Measurements from ENCODE around the gene ANKRD2.
"Not testable (repeated sequence)": the region's sequence is repeated elsewhere in the genome, so short reads cannot be mapped to it uniquely, and the experiment has no call there.

ANKRD2 gene

DNA sequence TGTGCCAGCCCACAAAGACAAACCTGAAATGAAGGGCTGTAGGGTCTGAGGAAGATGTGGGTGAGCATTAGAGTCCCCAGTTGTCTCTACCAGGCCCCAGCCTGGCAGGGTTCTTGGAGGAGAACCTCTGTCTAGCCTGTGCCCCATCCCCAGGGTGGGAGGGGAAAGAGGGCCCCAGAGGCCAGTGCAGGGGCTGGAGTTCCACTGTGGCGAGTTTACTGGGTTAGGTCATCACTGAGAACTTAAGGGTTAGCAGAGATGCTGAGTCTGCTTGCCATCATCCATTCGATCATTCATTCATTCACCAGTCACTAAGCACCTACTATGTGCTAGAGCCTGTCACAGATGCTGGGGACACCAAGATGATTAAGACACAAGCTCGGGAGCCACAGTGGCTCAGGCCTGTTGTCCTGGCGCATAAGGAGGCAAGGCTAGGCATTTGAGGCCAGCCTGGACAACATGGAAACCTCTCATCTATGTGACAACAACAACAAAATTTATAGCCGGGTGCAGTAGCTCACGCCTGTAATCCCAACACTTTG is 2.6 kb downstream of the ANKRD2 start:
- no peak overlapping the region for H3K4me2 ChIP-seq
- no peaks in the 10 kb centered on the region for H3K36me3 ChIP-seq (ENCODE audit: insufficient read depth)
- H3K27me3 ChIP-seq (ENCODE audit: insufficient read depth, low read depth) = no peaks in the 10 kb centered on the region
- H3K9ac ChIP-seq = no peak overlapping the region
- no peak overlapping the region for H2AFZ ChIP-seq (ENCODE audit: low read depth)
- no peaks in the 10 kb centered on the region for H4K20me1 ChIP-seq (ENCODE audit: insufficient read depth)
- no peaks in the 10 kb centered on the region for H3K79me2 ChIP-seq (ENCODE audit: insufficient read depth, low read depth)
- TF ChIP-seq, protein P1, sequence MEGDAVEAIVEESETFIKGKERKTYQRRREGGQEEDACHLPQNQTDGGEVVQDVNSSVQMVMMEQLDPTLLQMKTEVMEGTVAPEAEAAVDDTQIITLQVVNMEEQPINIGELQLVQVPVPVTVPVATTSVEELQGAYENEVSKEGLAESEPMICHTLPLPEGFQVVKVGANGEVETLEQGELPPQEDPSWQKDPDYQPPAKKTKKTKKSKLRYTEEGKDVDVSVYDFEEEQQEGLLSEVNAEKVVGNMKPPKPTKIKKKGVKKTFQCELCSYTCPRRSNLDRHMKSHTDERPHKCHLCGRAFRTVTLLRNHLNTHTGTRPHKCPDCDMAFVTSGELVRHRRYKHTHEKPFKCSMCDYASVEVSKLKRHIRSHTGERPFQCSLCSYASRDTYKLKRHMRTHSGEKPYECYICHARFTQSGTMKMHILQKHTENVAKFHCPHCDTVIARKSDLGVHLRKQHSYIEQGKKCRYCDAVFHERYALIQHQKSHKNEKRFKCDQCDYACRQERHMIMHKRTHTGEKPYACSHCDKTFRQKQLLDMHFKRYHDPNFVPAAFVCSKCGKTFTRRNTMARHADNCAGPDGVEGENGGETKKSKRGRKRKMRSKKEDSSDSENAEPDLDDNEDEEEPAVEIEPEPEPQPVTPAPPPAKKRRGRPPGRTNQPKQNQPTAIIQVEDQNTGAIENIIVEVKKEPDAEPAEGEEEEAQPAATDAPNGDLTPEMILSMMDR (conservative IDR thresholded peaks at IDR 0.05; ENCODE audit: low read depth, low read length) = no peak
- no peak overlapping the region for H3K4me3 ChIP-seq (IDR thresholded peaks at IDR 0.05; ENCODE audit: insufficient read depth, low read depth, low read length)
- H3K27ac ChIP-seq = no peak overlapping the region
- H3K4me1 ChIP-seq (ENCODE audit: low read depth, poor library complexity, severe bottlenecking) = no peaks in the 10 kb centered on the region

DNA sequence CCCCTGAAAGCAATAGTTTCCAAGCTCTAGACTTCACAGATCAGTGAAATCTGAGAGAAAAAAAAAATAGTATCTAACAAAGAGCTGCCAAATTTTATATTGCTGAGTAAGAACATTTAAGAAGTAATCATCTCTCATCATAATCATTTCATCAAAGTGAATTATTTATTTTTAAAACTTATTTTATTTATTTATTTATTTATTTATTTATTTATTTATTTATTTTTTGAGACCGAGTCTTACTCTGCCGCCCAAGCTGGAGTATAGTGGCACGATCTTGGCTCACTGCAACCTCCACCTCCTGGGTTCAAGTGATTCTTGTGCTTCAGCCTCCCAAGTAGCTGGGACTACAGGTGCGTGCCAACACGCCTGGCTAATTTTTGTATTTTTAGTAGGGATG is 3.9 kb downstream of the ANKRD2 start:
- H3K4me1 ChIP-seq (ENCODE audit: low read depth, poor library complexity, severe bottlenecking); H2AFZ ChIP-seq (ENCODE audit: low read depth); H3K27ac ChIP-seq; H3K27me3 ChIP-seq (ENCODE audit: insufficient read depth, low read depth); H3K4me2 ChIP-seq; H3K36me3 ChIP-seq (ENCODE audit: insufficient read depth); H4K20me1 ChIP-seq (ENCODE audit: insufficient read depth); H3K9ac ChIP-seq; H3K4me3 ChIP-seq (IDR thresholded peaks at IDR 0.05; ENCODE audit: insufficient read depth, low read depth, low read length); H3K79me2 ChIP-seq (ENCODE audit: insufficient read depth, low read depth): not testable (repeated sequence)

DNA sequence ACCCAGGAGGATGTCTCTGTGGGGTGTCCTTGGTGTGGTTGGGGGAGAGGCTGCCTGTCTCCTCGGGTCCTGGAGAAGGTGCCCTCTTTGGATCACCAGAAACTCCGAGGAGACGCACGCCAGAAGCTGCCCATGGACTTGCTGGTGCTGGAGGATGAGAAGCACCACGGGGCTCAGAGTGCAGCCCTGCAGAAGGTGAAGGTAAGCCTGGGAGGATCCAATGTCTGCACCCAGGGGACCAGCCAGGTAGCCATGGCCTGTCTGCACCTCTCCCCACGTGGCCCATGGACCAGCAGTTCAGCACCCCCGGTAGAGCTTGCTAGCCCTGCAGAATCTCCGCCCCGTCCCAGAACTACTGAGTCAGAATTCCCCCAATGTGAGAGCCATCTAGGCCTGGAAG is 5.1 kb downstream of the ANKRD2 start:
- Histone ChIP-seq H3K9ac (no peak overlapping the region), H3K79me2 (ENCODE audit: insufficient read depth, low read depth) (no peaks in the 10 kb centered on the region), H3K4me2 (no peak overlapping the region), H3K4me1 (ENCODE audit: low read depth, poor library complexity, severe bottlenecking) (no peaks in the 10 kb centered on the region), H3K27me3 (ENCODE audit: insufficient read depth, low read depth) (no peaks in the 10 kb centered on the region), H4K20me1 (ENCODE audit: insufficient read depth) (no peaks in the 10 kb centered on the region), H3K27ac (no peak overlapping the region), H2AFZ (ENCODE audit: low read depth) (no peak overlapping the region), H3K4me3 (IDR thresholded peaks at IDR 0.05; ENCODE audit: insufficient read depth, low read depth, low read length) (no peak overlapping the region), H3K36me3 (ENCODE audit: insufficient read depth) (no peaks in the 10 kb centered on the region)
- TF ChIP-seq, protein P1 (conservative IDR thresholded peaks at IDR 0.05; ENCODE audit: low read depth, low read length) = no peak

DNA sequence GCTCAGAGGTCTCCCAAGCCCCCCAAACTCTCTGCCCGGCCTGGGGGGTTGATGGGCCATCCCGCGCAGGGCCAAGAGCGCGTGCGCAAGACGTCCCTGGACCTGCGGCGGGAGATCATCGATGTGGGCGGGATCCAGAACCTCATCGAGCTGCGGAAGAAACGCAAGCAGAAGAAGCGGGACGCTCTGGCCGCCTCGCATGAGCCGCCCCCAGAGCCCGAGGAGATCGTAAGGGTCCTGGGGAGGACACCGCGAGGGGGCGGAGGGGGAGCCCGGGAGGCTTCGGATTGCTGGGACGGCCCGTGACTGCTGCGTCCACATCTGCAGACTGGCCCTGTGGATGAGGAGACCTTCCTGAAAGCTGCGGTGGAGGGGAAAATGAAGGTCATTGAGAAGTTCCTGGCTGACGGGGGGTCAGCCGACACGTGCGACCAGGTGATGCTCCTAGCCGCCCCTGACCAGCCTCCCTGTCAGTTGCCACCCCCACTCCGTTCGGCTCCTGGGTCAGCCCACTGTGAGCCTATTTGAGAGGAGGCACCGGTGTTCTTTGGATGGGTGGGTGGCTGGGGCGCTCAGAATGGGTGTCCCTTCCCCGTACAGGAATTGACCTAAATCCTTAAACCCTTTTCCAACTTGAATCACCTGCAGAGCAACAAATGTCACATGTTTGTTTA is 5.7 kb downstream of the ANKRD2 start:
- no peak overlapping the region for H3K4me3 ChIP-seq (IDR thresholded peaks at IDR 0.05; ENCODE audit: insufficient read depth, low read depth, low read length)
- TF ChIP-seq, protein P1 (conservative IDR thresholded peaks at IDR 0.05; ENCODE audit: low read depth, low read length) = no peak
- no peak overlapping the region for H3K27ac ChIP-seq
- H3K9ac ChIP-seq = no peak overlapping the region
- H2AFZ ChIP-seq (ENCODE audit: low read depth) = no peak overlapping the region
- H3K4me2 ChIP-seq = no peak overlapping the region
- H3K4me1 ChIP-seq (ENCODE audit: low read depth, poor library complexity, severe bottlenecking) = no peaks in the 10 kb centered on the region
- H3K36me3 ChIP-seq (ENCODE audit: insufficient read depth) = no peaks in the 10 kb centered on the region
- H4K20me1 ChIP-seq (ENCODE audit: insufficient read depth) = no peaks in the 10 kb centered on the region
- no peaks in the 10 kb centered on the region for H3K27me3 ChIP-seq (ENCODE audit: insufficient read depth, low read depth)
- H3K79me2 ChIP-seq (ENCODE audit: insufficient read depth, low read depth) = no peaks in the 10 kb centered on the region
